B cell (primary cell): ENCODE results near the gene MAGI2. TPM values are rescaled to one million over a fixed set of nuclear protein-coding genes. Genes with fewer than 3 reads are reported as not detected.

Experiments
- ATAC-seq: fragments of 200-7000 bp; cut with Tn5 transposase; one replicate; pipeline ENCODE4 v1.10.0; 2021; ENCODE audit warnings: low read depth, mild to moderate bottlenecking, moderate number of reproducible peaks, moderate library complexity
- CTCF ChIA-PET: fragments of 350-600 bp; sonication (Branson Sonifier 250); formaldehyde crosslinking; loops from one replicate; lab custom pipeline; 2021; ENCODE audit warnings: antibody characterized with exemption, inconsistent platforms; lab: Charles Lee
- POLR2A ChIA-PET: fragments of 350-600 bp; sonication (Branson Sonifier 250); formaldehyde crosslinking; loops from one replicate; lab custom pipeline; 2021; ENCODE audit warnings: antibody characterized with exemption; lab: Charles Lee
- DNase-seq: peaks from one replicate; pipeline ENCODE4 v3.0.0; 2013
- H2AFZ ChIP-seq: 2 replicates; pipeline ENCODE4 v1.6.1; 2012; ENCODE audit warnings: mild to moderate bottlenecking, low read depth, low read length; ENCODE audit not compliant: insufficient read depth, poor library complexity, severe bottlenecking
- H3K27ac ChIP-seq, 2 donors: 1 replicate in 1 of 2; 2 replicates in 1 of 2; pipeline ENCODE4 v1.5.1; 2012 to 2013; ENCODE audit warnings: low read length in 2 of 2, mild to moderate bottlenecking in 2 of 2, moderate library complexity in 1 of 2
- H3K27me3 ChIP-seq, 4 experiments: fragments of 200-600 bp in 1 of 4; sonication (generic) in 1 of 4; replicated peaks in 1 of 4; 1 replicate in 2 of 4; 2 replicates in 2 of 4; pipeline versions ENCODE4 v1.6.1 to v1.7.0; 2013 to 2016; ENCODE audit warnings: low read length in 3 of 4, mild to moderate bottlenecking in 2 of 4, mixed read lengths in 1 of 4, moderate library complexity in 1 of 4; ENCODE audit not compliant: insufficient read depth in 4 of 4, control insufficient read depth in 3 of 4; ENCODE audit errors: control extremely low read depth in 1 of 4
- H3K36me3 ChIP-seq, 2 experiments: replicated peaks in 1 of 2; 1 replicate in 1 of 2; 2 replicates in 1 of 2; pipeline versions ENCODE4 v1.6.1 to v1.7.1; 2013; ENCODE audit warnings: low read length in 1 of 2; ENCODE audit not compliant: insufficient read depth in 2 of 2, control insufficient read depth in 1 of 2; ENCODE audit errors: control extremely low read depth in 1 of 2, extremely low read depth in 1 of 2
- H3K4me1 ChIP-seq, 2 donors: fragments of 200-600 bp in 1 of 2; sonication (generic) in 1 of 2; 1 replicate in 1 of 2; 2 replicates in 1 of 2; pipeline versions ENCODE4 v1.5.1 to v1.6.1; 2013 to 2017; ENCODE audit warnings: low read length in 2 of 2; ENCODE audit not compliant: control insufficient read depth in 2 of 2, insufficient read depth in 2 of 2
- H3K4me2 ChIP-seq: replicated peaks from 2 replicates; pipeline ENCODE3; 2012; ENCODE audit warnings: mild to moderate bottlenecking, low read depth, low read length; ENCODE audit not compliant: poor library complexity, severe bottlenecking
- H3K4me3 ChIP-seq, 5 experiments: fragments of 200-600 bp in 1 of 5; sonication (generic) in 1 of 5; 1 replicate in 3 of 5; 2 replicates in 2 of 5; pipeline versions ENCODE4 v1.5.1 to v1.7.0; 2011 to 2016; ENCODE audit warnings: low read length in 4 of 5, mild to moderate bottlenecking in 4 of 5, low read depth in 2 of 5, control low read depth in 1 of 5, moderate library complexity in 1 of 5; ENCODE audit not compliant: insufficient read depth in 1 of 5; ENCODE audit errors: control extremely low read depth in 1 of 5, extremely low read depth in 1 of 5
- H3K79me2 ChIP-seq: fragments of 200-600 bp; sonication (generic); one replicate; pipeline ENCODE4 v1.6.0; 2016; ENCODE audit warnings: low read length; ENCODE audit not compliant: control insufficient read depth, insufficient read depth
- H3K9ac ChIP-seq: fragments of 200-600 bp; sonication (generic); 2 replicates; pipeline ENCODE4 v1.6.1; 2017; ENCODE audit warnings: mild to moderate bottlenecking, low read length, moderate library complexity
- H3K9me3 ChIP-seq, 3 donors: one replicate each; pipeline versions ENCODE4 v1.6.1 to v1.7.1; 2013; ENCODE audit warnings: low read length in 2 of 3; ENCODE audit not compliant: control insufficient read depth in 2 of 3, insufficient read depth in 1 of 3; ENCODE audit errors: control extremely low read depth in 1 of 3
- H4K20me1 ChIP-seq: 2 replicates; pipeline ENCODE4 v1.6.0; 2012; ENCODE audit warnings: mild to moderate bottlenecking, low read length; ENCODE audit not compliant: insufficient read depth, control insufficient read depth, poor library complexity, severe bottlenecking
- H3K27ac Mint-ChIP-seq: one replicate; pipeline ENCODE4 v1.8.0; 2021; ENCODE audit warnings: mixed read lengths
- H3K27me3 Mint-ChIP-seq: one replicate; pipeline ENCODE4 v1.8.0; 2021; ENCODE audit warnings: mixed read lengths
- H3K4me1 Mint-ChIP-seq: one replicate; pipeline ENCODE4 v1.8.0; 2021; ENCODE audit warnings: mixed read lengths
- H3K4me3 Mint-ChIP-seq: one replicate; pipeline ENCODE4 v1.8.0; 2021; ENCODE audit warnings: mixed read lengths
- H3K9me3 Mint-ChIP-seq: one replicate; pipeline ENCODE4 v1.8.0; 2022; ENCODE audit warnings: mixed read lengths; ENCODE audit not compliant: insufficient read depth
- EZH2 ChIP-seq: IDR thresholded peaks from 2 replicates; pipeline ENCODE4 v1.6.1; 2012; ENCODE audit warnings: borderline replicate concordance, low read depth, mild to moderate bottlenecking, moderate library complexity, low read length; ENCODE audit not compliant: insufficient read depth, poor library complexity, severe bottlenecking
- WGBS: methylation state at CpG from one replicate; pipeline ENCODE4 v1.1.5; 2013; ENCODE audit warnings: missing lambda C conversion rate; ENCODE audit not compliant: insufficient coverage; 5-methylcytosine and 5-hydroxymethylcytosine counted together
- intact Hi-C: fragments of 100-400 bp; cut with micrococcal nuclease; formaldehyde crosslinking; loops from one replicate; pipeline ENCODE4 v1.10.0; 2022
- polyA plus RNA-seq: library from polyadenylated mRNA; depleted of rRNA; stranded (reverse); fragments of >200 nt; gene quantifications from 2 replicates; pipeline ENCODE4 v1.2.3, GENCODE V29; 2012
- total RNA-seq, 2 donors: library from RNA; stranded (reverse); fragments of 120-200 nt in 1 of 2; gene quantifications; 1 replicate in 1 of 2; 2 replicates in 1 of 2; pipeline versions ENCODE4 v1.2.3 to v1.2.4, GENCODE V29; 2013 to 2022
- TF ChIP-seq, protein P1 (sequence below): fragments of 200-600 bp; IDR thresholded peaks from one replicate; pipeline ENCODE4 v1.8.0; 2022; ENCODE audit warnings: antibody characterized with exemption, mild to moderate bottlenecking

The MAGI2 gene
- total and polyA plus RNA-seq, 2 donors (not counting 1 experiment from before 2014, with no cell fraction given), result 0.16 to 0.64 TPM

DNA sequence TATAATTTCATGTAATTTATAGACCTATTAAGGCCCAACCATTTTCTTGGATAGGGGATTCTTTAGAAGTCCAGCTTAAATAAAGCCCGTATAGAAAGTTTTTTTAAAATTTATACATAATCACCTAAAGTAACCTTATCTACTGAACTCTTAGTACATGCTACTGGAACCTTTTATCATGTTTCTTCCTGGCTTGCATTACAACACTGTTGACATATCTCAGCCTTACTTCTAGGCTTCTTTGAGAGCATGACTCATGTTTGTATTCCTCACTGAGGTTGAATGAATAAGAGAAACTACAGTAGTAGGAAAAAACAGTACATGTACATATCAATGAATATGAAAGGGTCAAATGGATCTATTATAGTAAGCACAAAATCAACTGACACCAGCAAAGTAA, 8.2 kb upstream of the MAGI2 start:
- no peak overlapping the region for H3K9ac ChIP-seq
- no peaks in the 10 kb centered on the region for H3K4me1 Mint-ChIP-seq
- no peak overlapping the region for H2AFZ ChIP-seq
- H3K4me2 ChIP-seq, result no peak overlapping the region
- no peaks in the 10 kb centered on the region for H3K27me3 ChIP-seq
- ATAC-seq, result no peak
- H3K4me3 ChIP-seq, result no peak overlapping the region
- H3K27ac Mint-ChIP-seq, result no peak overlapping the region
- no peaks in the 10 kb centered on the region for H3K79me2 ChIP-seq
- H3K27ac ChIP-seq, result no peak overlapping the region
- intact Hi-C loops, result no loop called here
- H3K27me3 Mint-ChIP-seq, result no peaks in the 10 kb centered on the region
- no peaks in the 10 kb centered on the region for H3K9me3 Mint-ChIP-seq
- CTCF ChIA-PET, result no interaction called here
- H4K20me1 ChIP-seq, result no peaks in the 10 kb centered on the region
- WGBS, result no CpG with 5 or more reads among the region's 1 CpG
- H3K36me3 ChIP-seq, result no peaks in the 10 kb centered on the region
- H3K4me1 ChIP-seq, result no peaks in the 10 kb centered on the region
- no peak overlapping the region for H3K4me3 Mint-ChIP-seq
- POLR2A ChIA-PET, result no interaction called here
- H3K9me3 ChIP-seq, result no peaks in the 10 kb centered on the region
- TF ChIP-seq, protein P1, sequence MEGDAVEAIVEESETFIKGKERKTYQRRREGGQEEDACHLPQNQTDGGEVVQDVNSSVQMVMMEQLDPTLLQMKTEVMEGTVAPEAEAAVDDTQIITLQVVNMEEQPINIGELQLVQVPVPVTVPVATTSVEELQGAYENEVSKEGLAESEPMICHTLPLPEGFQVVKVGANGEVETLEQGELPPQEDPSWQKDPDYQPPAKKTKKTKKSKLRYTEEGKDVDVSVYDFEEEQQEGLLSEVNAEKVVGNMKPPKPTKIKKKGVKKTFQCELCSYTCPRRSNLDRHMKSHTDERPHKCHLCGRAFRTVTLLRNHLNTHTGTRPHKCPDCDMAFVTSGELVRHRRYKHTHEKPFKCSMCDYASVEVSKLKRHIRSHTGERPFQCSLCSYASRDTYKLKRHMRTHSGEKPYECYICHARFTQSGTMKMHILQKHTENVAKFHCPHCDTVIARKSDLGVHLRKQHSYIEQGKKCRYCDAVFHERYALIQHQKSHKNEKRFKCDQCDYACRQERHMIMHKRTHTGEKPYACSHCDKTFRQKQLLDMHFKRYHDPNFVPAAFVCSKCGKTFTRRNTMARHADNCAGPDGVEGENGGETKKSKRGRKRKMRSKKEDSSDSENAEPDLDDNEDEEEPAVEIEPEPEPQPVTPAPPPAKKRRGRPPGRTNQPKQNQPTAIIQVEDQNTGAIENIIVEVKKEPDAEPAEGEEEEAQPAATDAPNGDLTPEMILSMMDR, result no peak
- no peak for TF ChIP-seq EZH2
- DNase-seq, result no peak

DNA sequence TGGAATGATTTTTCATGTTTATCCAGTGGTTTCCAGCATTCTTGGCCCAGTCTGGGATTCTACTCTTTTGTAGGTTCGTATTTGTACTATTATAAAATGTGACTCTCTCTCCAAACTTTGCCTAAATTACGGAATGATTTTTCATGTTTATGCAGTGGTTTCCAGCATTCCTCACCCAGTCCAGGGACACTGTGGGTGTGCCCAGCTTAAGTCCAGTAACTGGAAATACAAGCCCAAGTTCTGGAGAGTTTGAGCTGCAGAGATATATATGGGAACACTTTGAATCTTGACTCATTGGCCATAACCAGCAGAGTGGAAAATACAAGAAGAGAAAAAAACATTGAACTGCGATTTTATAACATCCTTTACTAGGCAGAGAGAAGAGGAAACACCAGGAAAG, 5.9 kb upstream of the MAGI2 start:
- H3K27ac ChIP-seq, result no peak overlapping the region
- H3K9me3 ChIP-seq, result peaks cover 0 to 4% (median 0%) of the 10 kb centered on the region in 3 donors
- no peaks in the 10 kb centered on the region for H3K79me2 ChIP-seq
- no peaks in the 10 kb centered on the region for H3K4me1 Mint-ChIP-seq
- no peak overlapping the region for H3K4me2 ChIP-seq
- no peak overlapping the region for H3K4me3 Mint-ChIP-seq
- H3K27me3 Mint-ChIP-seq, result peaks cover 14% of the 10 kb centered on the region
- ChIA-PET CTCF (no interaction called here), POLR2A (no interaction called here)
- H4K20me1 ChIP-seq, result no peaks in the 10 kb centered on the region
- no CpG with 5 or more reads among the region's 3 CpGs for WGBS
- no peak for ATAC-seq
- H3K27ac Mint-ChIP-seq, result no peak overlapping the region
- no peak for DNase-seq
- intact Hi-C loops, result no loop called here
- no peak overlapping the region for H2AFZ ChIP-seq
- H3K4me1 ChIP-seq, result no peaks in the 10 kb centered on the region
- TF ChIP-seq, protein P1, result no peak
- TF ChIP-seq EZH2, result no peak
- H3K9me3 Mint-ChIP-seq, result no peaks in the 10 kb centered on the region
- no peaks in the 10 kb centered on the region for H3K36me3 ChIP-seq
- H3K9ac ChIP-seq, result no peak overlapping the region
- no peak overlapping the region for H3K4me3 ChIP-seq
- H3K27me3 ChIP-seq, result peaks cover 0 to 3% (median 1%) of the 10 kb centered on the region in 4 experiments
